SK-N-MC (cell line): Measurements from ENCODE around the gene LRRC4C.

Experiments used
- FOXP2 ChIP-seq: optimal IDR thresholded peaks from 2 replicates; pipeline ENCODE3; 2011; ENCODE audit warnings: mild to moderate bottlenecking, moderate library complexity; ENCODE audit not compliant: insufficient read depth; ENCODE audit errors: extremely low read length, control extremely low read depth
- POLR2AphosphoS5 ChIP-seq: IDR thresholded peaks from 2 replicates; pipeline ENCODE4 v1.6.1; 2012; ENCODE audit warnings: mild to moderate bottlenecking, low read depth, low read length, borderline replicate concordance

- no peak for TF ChIP-seq POLR2AphosphoS5
- no peak for TF ChIP-seq FOXP2
These were observed 1083.1 kb downstream of the LRRC4C start for GRCh38 chr11:40376331-40376730.
